Measurements from ENCODE around the gene RSAD2. TPM values are rescaled to one million over a fixed set of nuclear protein-coding genes. Genes with fewer than 3 reads are reported as not detected.
"Not testable (repeated sequence)": the region's sequence is repeated elsewhere in the genome, so short reads cannot be mapped to it uniquely, and the experiment has no call there.

The RSAD2 gene
- total RNA-seq, 2 experiments from 2014 or later, result 72.4 to 74.5 TPM

DNA sequence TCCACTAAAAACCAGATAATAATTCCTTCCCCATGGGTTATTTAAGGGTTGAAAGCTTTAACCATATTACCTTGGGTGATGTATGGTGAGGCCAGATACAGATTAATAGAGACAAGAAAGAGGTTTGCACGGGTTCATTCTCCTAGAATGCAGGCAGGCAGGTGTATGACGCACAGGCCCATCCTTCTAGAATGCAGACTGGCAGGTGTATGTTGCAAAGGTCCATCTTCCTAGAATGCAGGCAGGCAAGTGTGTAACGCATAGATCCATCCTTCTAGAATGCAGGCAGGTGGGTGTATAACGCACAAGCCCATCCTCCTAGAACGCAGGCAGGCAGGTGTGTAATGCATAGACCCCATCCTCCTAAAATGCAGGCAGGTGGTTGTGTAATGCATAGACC lies 3.9 kb downstream of the RSAD2 start:
- no peak for DNase-seq
- Mint-ChIP-seq H3K36me3 (ENCODE audit: low read depth) (peaks cover 70% of the 10 kb centered on the region), H3K27me3 (ENCODE audit: low read depth) (no peaks in the 10 kb centered on the region), H3K9me3 (ENCODE audit: insufficient read depth) (no peaks in the 10 kb centered on the region), H3K27ac (peak overlapping the region; percentile 62), H3K4me1 (ENCODE audit: low read depth) (peaks cover 47% of the 10 kb centered on the region), H3K4me3 (peak overlapping the region; percentile 92)
- POLR2A ChIA-PET, result interaction anchor here (1.6 to 7.6 kb wide), 3 partner anchors 16 to 28 kb away, joined by 3 to 372 read pairs (median 121); partner anchors contain the start of gene CMPK2
- CTCF ChIA-PET, result interaction anchor here (5.6 to 7.8 kb wide), 4 partner anchors 14 to 35 kb away, joined by 37 to 157 read pairs (median 61); partner anchors contain the start of genes CMPK2 and RNF144A
- no peak for ATAC-seq

DNA sequence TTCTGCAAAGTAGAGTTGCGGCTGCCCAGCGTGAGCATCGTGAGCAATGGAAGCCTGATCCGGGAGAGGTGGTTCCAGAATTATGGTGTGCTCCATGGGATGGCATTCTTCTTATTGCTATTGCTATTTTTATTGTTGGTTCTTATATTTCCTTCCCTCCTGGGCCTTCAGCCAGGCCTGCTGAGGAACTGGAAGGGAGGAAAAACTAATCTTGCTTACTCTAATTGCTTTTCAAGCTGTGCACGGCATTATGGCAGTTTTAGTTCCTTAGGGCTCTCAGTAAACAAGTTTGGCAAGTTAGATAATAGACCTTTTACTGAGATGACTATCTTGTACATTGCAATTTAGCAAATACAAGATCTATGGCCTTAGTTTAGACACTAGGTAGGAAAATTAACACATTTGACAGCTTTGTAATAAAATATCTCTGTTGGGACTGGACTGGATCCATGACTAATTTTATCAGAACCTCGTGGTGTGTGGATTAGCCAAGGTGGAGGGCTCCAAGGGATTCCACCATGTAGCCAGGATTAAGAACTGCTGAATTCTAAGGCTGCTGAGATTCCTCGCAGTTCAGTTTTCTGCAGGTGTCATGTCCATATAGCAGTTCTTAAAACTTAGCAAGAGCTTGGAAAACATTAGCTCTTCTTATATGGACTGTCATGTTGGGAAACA lies 6.0 kb downstream of the RSAD2 start:
- H3K27ac Mint-ChIP-seq, result no peak overlapping the region
- no peak for DNase-seq
- peaks cover 49% of the 10 kb centered on the region for H3K4me1 Mint-ChIP-seq (ENCODE audit: low read depth)
- ATAC-seq, result no peak
- H3K4me3 Mint-ChIP-seq, result no peak overlapping the region
- ChIA-PET POLR2A (interaction anchor here (1.2 to 1.4 kb wide), 2 partner anchors 18 to 22 kb away, joined by 3 to 5 read pairs; partner anchors contain the start of gene CMPK2), CTCF (interaction anchor here (1.3 to 2.2 kb wide), 3 partner anchors 13 to 33 kb away, joined by 3 to 12 read pairs (median 4); no protein-coding TSS in a partner anchor)
- no peaks in the 10 kb centered on the region for H3K27me3 Mint-ChIP-seq (ENCODE audit: low read depth)
- H3K36me3 Mint-ChIP-seq (ENCODE audit: low read depth), result peaks cover 83% of the 10 kb centered on the region
- no peaks in the 10 kb centered on the region for H3K9me3 Mint-ChIP-seq (ENCODE audit: insufficient read depth)

DNA sequence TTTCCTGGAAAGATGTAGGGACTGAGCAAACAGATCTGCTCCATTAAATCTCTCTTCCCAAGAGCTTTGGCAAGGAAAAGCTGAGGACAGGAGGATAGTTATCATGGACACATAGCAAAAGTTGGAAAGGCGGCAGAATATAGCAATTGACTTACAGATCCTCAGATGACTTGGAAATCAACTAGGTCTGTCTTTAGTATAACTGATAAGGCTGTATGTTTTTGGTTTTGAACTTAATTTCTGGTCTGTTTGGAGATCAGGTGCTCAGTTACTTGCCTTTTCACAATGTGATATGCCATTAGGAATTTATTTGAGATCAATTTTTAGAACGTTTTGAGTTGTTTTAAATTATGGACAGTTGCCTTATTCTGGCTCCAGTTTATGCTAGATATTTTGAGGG lies 8.0 kb downstream of the RSAD2 start:
- CTCF ChIA-PET, result interaction anchor here (0.8 to 2.2 kb wide), 5 partner anchors 9 to 21 kb away, joined by 3 to 12 read pairs (median 4); partner anchors contain the start of gene CMPK2
- ATAC-seq (no peak), DNase-seq (no peak)
- Mint-ChIP-seq H3K4me3 (no peak overlapping the region), H3K9me3 (ENCODE audit: insufficient read depth) (no peaks in the 10 kb centered on the region), H3K36me3 (ENCODE audit: low read depth) (peaks cover 84% of the 10 kb centered on the region), H3K27ac (no peak overlapping the region), H3K4me1 (ENCODE audit: low read depth) (peaks cover 50% of the 10 kb centered on the region), H3K27me3 (ENCODE audit: low read depth) (no peaks in the 10 kb centered on the region)
- POLR2A ChIA-PET, result interaction anchor here (1.5 to 4.1 kb wide), 2 partner anchors 8 to 21 kb away, joined by 3 to 20 read pairs; partner anchors contain the start of genes CMPK2 and RSAD2

DNA sequence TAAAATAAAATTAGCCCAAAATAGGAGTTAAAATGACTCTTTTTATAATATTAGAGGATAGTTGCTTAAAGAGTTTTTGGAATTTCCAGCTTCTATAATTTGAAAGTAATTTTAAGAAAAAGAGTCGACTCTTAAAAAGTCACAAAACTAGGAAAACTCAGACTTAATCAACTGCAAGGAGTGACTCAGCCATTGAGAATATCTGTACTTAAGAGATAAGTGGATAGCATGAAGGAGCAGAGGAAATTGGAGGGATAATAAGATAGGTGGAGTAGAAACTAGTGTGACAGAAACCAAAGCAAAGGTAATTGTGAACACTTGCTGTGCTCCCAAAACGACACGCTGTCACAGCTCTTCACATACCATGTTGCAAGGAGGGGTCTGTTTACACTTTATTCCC lies 8.4 kb downstream of the RSAD2 start:
- Mint-ChIP-seq H3K36me3 (ENCODE audit: low read depth) (peaks cover 84% of the 10 kb centered on the region), H3K27me3 (ENCODE audit: low read depth) (no peaks in the 10 kb centered on the region), H3K4me1 (ENCODE audit: low read depth) (peaks cover 48% of the 10 kb centered on the region), H3K27ac (no peak overlapping the region), H3K9me3 (ENCODE audit: insufficient read depth) (no peaks in the 10 kb centered on the region), H3K4me3 (no peak overlapping the region)
- ATAC-seq, result no peak
- ChIA-PET POLR2A (interaction anchor here (1.5 to 4.1 kb wide), 2 partner anchors 8 to 21 kb away, joined by 3 to 20 read pairs; partner anchors contain the start of genes CMPK2 and RSAD2), CTCF (interaction anchor here (0.8 to 2.9 kb wide), 6 partner anchors 8 to 20 kb away, joined by 3 to 24 read pairs (median 4); partner anchors contain the start of gene CMPK2)
- DNase-seq, result no peak

DNA sequence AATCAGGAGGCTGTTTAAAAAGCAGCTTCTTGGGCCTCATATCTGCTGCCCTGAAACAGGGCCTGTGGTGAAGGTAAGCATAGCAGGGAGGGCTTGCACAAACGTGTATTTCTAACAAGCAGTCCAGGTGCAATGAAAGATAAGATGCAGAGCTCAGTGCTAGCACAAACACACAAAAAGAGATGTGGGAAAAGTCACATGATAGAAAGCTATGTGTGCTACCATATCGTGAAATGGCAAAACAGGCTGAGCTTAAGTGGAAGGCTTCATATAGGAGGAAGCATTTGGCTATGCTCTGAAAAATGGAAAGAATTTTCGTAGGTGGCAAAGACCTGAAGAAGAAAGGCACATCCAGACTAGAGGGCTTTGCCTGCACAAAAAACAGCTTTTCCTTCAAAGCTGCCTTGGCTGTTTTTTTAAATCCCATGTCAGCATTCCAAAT lies 10.2 kb downstream of the RSAD2 start:
- CTCF ChIA-PET, result interaction anchor here (0.7 to 2.9 kb wide), 8 partner anchors 9 to 210 kb away, joined by 3 to 24 read pairs (median 4); partner anchors contain the start of genes CMPK2 and RNF144A
- no peaks in the 10 kb centered on the region for H3K27me3 Mint-ChIP-seq (ENCODE audit: low read depth)

DNA sequence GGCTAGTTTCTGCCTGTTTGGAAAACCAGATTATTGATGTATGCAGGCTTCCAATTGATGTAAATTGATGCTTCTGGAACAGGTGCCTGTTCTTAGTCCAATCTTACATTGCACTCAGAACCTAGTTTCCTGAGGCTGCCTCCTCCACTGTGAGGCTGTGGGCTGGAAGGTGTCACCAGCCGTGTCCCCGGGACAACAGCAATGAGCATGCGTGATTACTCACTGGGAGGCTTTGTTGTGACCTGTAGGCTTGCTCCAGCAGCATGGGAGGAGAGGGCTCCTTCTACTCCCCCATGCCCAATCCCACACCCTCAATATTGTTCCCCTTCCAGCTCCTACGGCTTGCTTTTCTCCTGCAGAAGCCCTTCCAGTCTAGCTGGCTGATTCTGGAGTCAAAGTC lies 11.1 kb downstream of the RSAD2 start:
- peaks cover 74% of the 10 kb centered on the region for H3K36me3 Mint-ChIP-seq (ENCODE audit: low read depth)
- no peak overlapping the region for H3K4me3 Mint-ChIP-seq
- no peaks in the 10 kb centered on the region for H3K27me3 Mint-ChIP-seq (ENCODE audit: low read depth)
- H3K27ac Mint-ChIP-seq, result peak overlapping the region; percentile 27
- H3K9me3 Mint-ChIP-seq (ENCODE audit: insufficient read depth), result no peaks in the 10 kb centered on the region
- H3K4me1 Mint-ChIP-seq (ENCODE audit: low read depth), result peaks cover 24% of the 10 kb centered on the region
- ATAC-seq (peak; percentile 26), DNase-seq (no peak)
- ChIA-PET CTCF (interaction anchor here (1.0 to 2.9 kb wide), 4 partner anchors 8 to 209 kb away, joined by 3 to 24 read pairs (median 8); partner anchors contain the start of gene RNF144A), POLR2A (interaction anchor here (1.3 to 4.1 kb wide), 3 partner anchors 20 to 30 kb away, joined by 3 to 20 read pairs (median 5); partner anchors contain the start of gene CMPK2)

More for the DNA sequence above, 10.2 kb downstream of the RSAD2 start:
- ATAC-seq (no peak), DNase-seq (no peak)
- POLR2A ChIA-PET, result interaction anchor here (0.6 to 4.1 kb wide), 5 partner anchors 10 to 61 kb away, joined by 3 to 20 read pairs (median 5); partner anchors contain the start of genes CMPK2 and RSAD2
- Mint-ChIP-seq H3K9me3 (ENCODE audit: insufficient read depth) (no peaks in the 10 kb centered on the region), H3K4me1 (ENCODE audit: low read depth) (peaks cover 30% of the 10 kb centered on the region), H3K4me3 (no peak overlapping the region), H3K27ac (peak overlapping the region; percentile 42), H3K36me3 (ENCODE audit: low read depth) (peaks cover 75% of the 10 kb centered on the region)

DNA sequence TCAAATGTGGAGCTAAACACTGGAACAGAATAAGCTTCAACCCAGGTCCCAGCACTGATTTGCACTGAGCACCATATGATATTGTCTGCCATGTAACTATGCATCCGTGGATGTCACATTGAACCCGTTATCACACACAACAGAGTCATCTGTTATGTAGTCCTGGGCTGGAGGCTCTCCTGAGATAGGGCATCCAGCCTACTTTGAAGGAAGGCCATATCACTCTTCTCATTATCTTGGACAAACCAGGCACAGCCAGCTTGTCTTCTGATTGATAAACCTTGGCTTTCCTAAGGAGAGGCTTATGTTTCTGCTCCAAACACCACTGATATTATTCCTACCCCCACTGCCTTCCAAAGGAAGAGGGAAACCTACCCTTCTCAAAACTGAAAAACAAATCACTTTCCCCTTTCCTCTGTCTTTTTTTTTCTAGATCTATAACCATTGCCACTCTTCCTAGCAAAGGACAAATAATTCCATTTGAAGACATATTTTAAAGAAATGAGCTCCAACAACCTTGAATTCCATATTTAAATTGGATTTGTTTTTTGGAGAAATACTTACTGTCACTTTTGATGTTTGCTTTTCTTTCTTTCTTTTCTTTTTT lies 16.4 kb downstream of the RSAD2 start:
- CTCF ChIA-PET, result interaction anchor here (0.6 to 6.3 kb wide), 10 partner anchors 8 to 190 kb away, joined by 3 to 135 read pairs (median 4); partner anchors contain the start of genes CMPK2, RNF144A and RSAD2
- no peak overlapping the region for H3K27ac Mint-ChIP-seq
- POLR2A ChIA-PET, result interaction anchor here (1.0 to 4.4 kb wide), 3 partner anchors 21 to 29 kb away, joined by 3 to 33 read pairs (median 15); partner anchors contain the start of genes CMPK2 and RNF144A

DNA sequence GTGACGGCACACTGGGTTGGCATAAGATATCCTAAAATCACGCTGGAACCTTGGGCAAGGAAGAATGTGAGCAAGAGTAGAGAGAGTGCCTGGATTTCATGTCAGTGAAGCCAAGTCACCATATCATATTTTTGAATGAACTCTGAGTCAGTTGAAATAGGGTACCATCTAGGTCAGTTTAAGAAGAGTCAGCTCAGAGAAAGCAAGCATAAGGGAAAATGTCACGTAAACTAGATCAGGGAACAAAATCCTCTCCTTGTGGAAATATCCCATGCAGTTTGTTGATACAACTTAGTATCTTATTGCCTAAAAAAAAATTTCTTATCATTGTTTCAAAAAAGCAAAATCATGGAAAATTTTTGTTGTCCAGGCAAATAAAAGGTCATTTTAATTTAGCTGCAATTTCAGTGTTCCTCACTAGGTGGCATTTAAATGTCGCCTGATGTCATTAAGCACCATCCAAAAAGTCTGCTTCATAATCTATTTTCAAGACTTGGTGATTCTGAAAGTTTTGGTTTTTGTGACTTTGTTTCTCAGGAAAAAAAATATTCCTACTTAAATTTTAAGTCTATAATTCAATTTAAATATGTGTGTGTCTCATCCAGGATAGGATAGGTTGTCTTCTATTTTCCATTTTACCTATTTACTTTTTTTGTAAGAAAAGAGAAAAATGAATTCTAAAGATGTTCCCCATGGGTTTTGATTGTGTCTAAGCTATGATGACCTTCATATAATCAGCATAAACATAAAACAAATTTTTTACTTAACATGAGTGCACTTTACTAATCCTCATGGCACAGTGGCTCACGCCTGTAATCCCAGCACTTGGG lies 19.6 kb downstream of the RSAD2 start:
- CTCF ChIA-PET, result interaction anchor here (0.8 to 6.3 kb wide), 38 partner anchors 10 to 187 kb away, joined by 3 to 135 read pairs (median 4); partner anchors contain the start of genes CMPK2, RNF144A and RSAD2
- peak; percentile 64 for ATAC-seq
- peak overlapping the region; percentile 78 for H3K27ac Mint-ChIP-seq
- peaks cover 87% of the 10 kb centered on the region for H3K36me3 Mint-ChIP-seq (ENCODE audit: low read depth)
- POLR2A ChIA-PET, result interaction anchor here (0.6 to 4.4 kb wide), 8 partner anchors 12 to 151 kb away, joined by 3 to 33 read pairs (median 4); partner anchors contain the start of genes CMPK2, RNF144A and RSAD2
- DNase-seq, result no peak
- H3K4me1 Mint-ChIP-seq (ENCODE audit: low read depth), result peaks cover 33% of the 10 kb centered on the region
- H3K27me3 Mint-ChIP-seq (ENCODE audit: low read depth), result no peaks in the 10 kb centered on the region
- no peak overlapping the region for H3K4me3 Mint-ChIP-seq
- peaks cover 8% of the 10 kb centered on the region for H3K9me3 Mint-ChIP-seq (ENCODE audit: insufficient read depth)

More for the DNA sequence above, 16.4 kb downstream of the RSAD2 start:
- no peak overlapping the region for H3K4me3 Mint-ChIP-seq
- H3K27me3 Mint-ChIP-seq (ENCODE audit: low read depth), result no peaks in the 10 kb centered on the region
- DNase-seq, result no peak
- peaks cover 76% of the 10 kb centered on the region for H3K36me3 Mint-ChIP-seq (ENCODE audit: low read depth)
- peaks cover 16% of the 10 kb centered on the region for H3K4me1 Mint-ChIP-seq (ENCODE audit: low read depth)
- no peaks in the 10 kb centered on the region for H3K9me3 Mint-ChIP-seq (ENCODE audit: insufficient read depth)
- no peak for ATAC-seq

DNA sequence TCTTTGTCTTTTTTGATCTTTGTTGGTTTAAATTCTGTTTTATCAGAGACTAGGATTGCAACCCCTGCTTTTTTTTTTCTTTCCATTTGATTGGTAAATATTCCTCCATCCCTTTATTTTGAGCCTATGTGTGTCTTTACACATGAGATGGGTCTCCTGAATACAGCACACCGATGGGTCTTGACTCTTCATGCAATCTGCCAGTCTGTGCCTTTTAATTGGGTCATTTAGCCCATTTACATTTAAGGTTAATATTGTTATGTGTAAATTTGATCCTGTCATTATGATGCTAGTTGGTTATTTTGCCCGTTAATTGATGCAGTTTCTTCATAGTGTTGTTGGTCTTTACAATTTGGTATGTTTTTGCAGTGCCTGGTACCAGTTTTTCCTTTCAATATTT lies 25.0 kb downstream of the RSAD2 start:
- not testable (repeated sequence) for H3K27ac Mint-ChIP-seq; H3K27me3 Mint-ChIP-seq (ENCODE audit: low read depth); ATAC-seq; H3K4me3 Mint-ChIP-seq; DNase-seq
- H3K36me3 Mint-ChIP-seq (ENCODE audit: low read depth), result peaks cover 92% of the 10 kb centered on the region
- H3K4me1 Mint-ChIP-seq (ENCODE audit: low read depth), result peaks cover 53% of the 10 kb centered on the region
- ChIA-PET POLR2A (interaction anchor here (0.9 to 1.4 kb wide), 2 partner anchors 12 to 25 kb away, joined by 3 to 5 read pairs; partner anchors contain the start of gene RSAD2), CTCF (interaction anchor here (0.9 to 1.4 kb wide), 3 partner anchors 11 to 36 kb away, joined by 3 to 5 read pairs (median 4); no protein-coding TSS in a partner anchor)
- peaks cover 36% of the 10 kb centered on the region for H3K9me3 Mint-ChIP-seq (ENCODE audit: insufficient read depth)

DNA sequence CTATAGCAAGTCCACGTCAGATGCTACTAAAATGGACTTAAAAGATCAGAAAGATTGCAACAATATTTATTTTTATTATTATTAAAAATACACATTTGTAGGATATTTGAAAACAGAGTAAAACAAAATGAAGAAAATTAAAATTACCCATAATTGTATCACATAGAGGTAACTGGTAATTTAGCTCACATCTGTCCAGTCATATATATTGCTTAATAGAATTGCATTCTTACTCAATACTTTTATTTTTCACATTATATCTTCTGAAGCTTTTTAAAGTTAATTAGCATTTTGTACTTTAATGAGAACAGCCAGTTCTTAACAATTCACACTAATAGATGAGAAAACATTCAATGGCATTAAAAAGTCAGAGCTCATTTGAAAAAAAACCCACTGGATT lies 28.1 kb downstream of the RSAD2 start:
- H3K9me3 Mint-ChIP-seq (ENCODE audit: insufficient read depth), result peaks cover 53% of the 10 kb centered on the region
- no peak for ATAC-seq

More for the DNA sequence above, 28.1 kb downstream of the RSAD2 start:
- POLR2A ChIA-PET, result interaction anchor here (0.6 to 11.5 kb wide), 6 partner anchors 11 to 41 kb away, joined by 4 to 121 read pairs (median 6); partner anchors contain the start of genes CMPK2 and RSAD2
- Mint-ChIP-seq H3K27ac (no peak overlapping the region), H3K36me3 (ENCODE audit: low read depth) (peaks cover 94% of the 10 kb centered on the region), H3K4me1 (ENCODE audit: low read depth) (peaks cover 69% of the 10 kb centered on the region), H3K4me3 (no peak overlapping the region), H3K27me3 (ENCODE audit: low read depth) (no peaks in the 10 kb centered on the region)
- CTCF ChIA-PET, result interaction anchor here (0.7 to 7.4 kb wide), 8 partner anchors 8 to 192 kb away, joined by 3 to 51 read pairs (median 6); partner anchors contain the start of gene RNF144A
- no peak for DNase-seq

All from activated CD8-positive, alpha-beta T cell treated with anti-CD3 and anti-CD28 coated beads, Interleukin-2, amount 10 ng/mL, durations not matched to agents 7 days and 5 days (primary cell).